ENCODE measurements around the gene KIFC1.

KIFC1 gene

GRCh38 chr6:33411632-33412005 lies 20.0 kb downstream of the KIFC1 start:
- no peak for DNase-seq (ENCODE audit: low read depth in 3 of 3)

- DNase-seq (ENCODE audit: low read depth in 3 of 3), result no peak
Measured at GRCh38 chr6:33412140-33413009, 20.8 kb downstream of the KIFC1 start.

- DNase-seq (ENCODE audit: low read depth in 3 of 3), result no peak
Measured at GRCh38 chr6:33413241-33414120, 21.9 kb downstream of the KIFC1 start.

- no peak for DNase-seq (ENCODE audit: low read depth in 3 of 3)
Measured at GRCh38 chr6:33414592-33415271, 23.1 kb downstream of the KIFC1 start.

- DNase-seq (ENCODE audit: low read depth in 3 of 3), result no peak
Measured at GRCh38 chr6:33415831-33416230, 24.2 kb downstream of the KIFC1 start.

- no peak for DNase-seq (ENCODE audit: low read depth in 3 of 3)
Measured at GRCh38 chr6:33416386-33417127, 24.9 kb downstream of the KIFC1 start.

GRCh38 chr6:33417128-33417902 lies 25.7 kb downstream of the KIFC1 start:
- no peak for DNase-seq (ENCODE audit: low read depth in 3 of 3)

- peak; percentile 89 to 97 (median 97) for DNase-seq (ENCODE audit: low read depth in 3 of 3)
Measured at GRCh38 chr6:33417903-33418689, 26.5 kb downstream of the KIFC1 start, which contains the start of gene CUTA. CUTA (minus strand) TSS chr6:33418107; CDS start chr6:33418000, 107 bp downstream.

GRCh38 chr6:33418690-33419291 lies 27.2 kb downstream of the KIFC1 start:
- DNase-seq (ENCODE audit: low read depth in 3 of 3), result no peak

- DNase-seq (ENCODE audit: low read depth in 3 of 3), result no peak
Measured at GRCh38 chr6:33419580-33420490, 28.2 kb downstream of the KIFC1 start, which contains the start of gene SYNGAP1. SYNGAP1 (plus strand) TSS chr6:33420065; CDS start chr6:33420265, 200 bp downstream.

GRCh38 chr6:33420491-33421343 lies 29.1 kb downstream of the KIFC1 start:
- DNase-seq (ENCODE audit: low read depth in 3 of 3), result no peak

- DNase-seq (ENCODE audit: low read depth in 3 of 3), result no peak
Measured at GRCh38 chr6:33421344-33421643, 29.7 kb downstream of the KIFC1 start.

GRCh38 chr6:33423777-33424176 lies 32.2 kb downstream of the KIFC1 start:
- DNase-seq (ENCODE audit: low read depth in 3 of 3), result no peak

GRCh38 chr6:33424855-33425667 lies 33.4 kb downstream of the KIFC1 start:
- DNase-seq (ENCODE audit: low read depth in 3 of 3), result no peak

GRCh38 chr6:33425668-33426577 lies 34.3 kb downstream of the KIFC1 start:
- DNase-seq (ENCODE audit: low read depth in 3 of 3), result peak; percentile 65 to 73 (median 71)

Measured in stimulated activated CD4-positive, alpha-beta T cell treated with anti-CD3 and anti-CD28 coated beads, TNF-alpha, amount 100 ng/mL, for 4 hours (primary cell).